Large intestine (tissue), 12 donors: ENCODE results near the gene CHMP6. TPM values are rescaled to one million over a fixed set of nuclear protein-coding genes. Genes with fewer than 3 reads are reported as not detected.

Experiments
- DNase-seq, 2 donors: peaks; one replicate each; pipeline versions ENCODE4 v3.0.0 to v3.0.0-alpha.2; 2013
- H3K27ac ChIP-seq: one replicate; pipeline ENCODE4 v1.5.1; 2013; ENCODE audit warnings: low read length
- H3K27me3 ChIP-seq: 2 replicates; pipeline ENCODE4 v1.6.1; 2013; ENCODE audit warnings: low read length; ENCODE audit not compliant: control insufficient read depth, insufficient read depth
- H3K36me3 ChIP-seq: 2 replicates; pipeline ENCODE4 v1.6.1; 2013; ENCODE audit warnings: low read length; ENCODE audit not compliant: control insufficient read depth, insufficient read depth
- H3K4me1 ChIP-seq: one replicate; pipeline ENCODE4 v1.6.1; 2013; ENCODE audit warnings: low read length; ENCODE audit not compliant: control insufficient read depth, insufficient read depth
- H3K4me3 ChIP-seq: one replicate; pipeline ENCODE4 v1.5.1; 2013; ENCODE audit warnings: low read length
- H3K9me3 ChIP-seq: one replicate; pipeline ENCODE4 v1.6.1; 2013; ENCODE audit warnings: mild to moderate bottlenecking, low read depth, low read length, moderate library complexity; ENCODE audit not compliant: control insufficient read depth
- WGBS: methylation state at CpG from one replicate; pipeline ENCODE4 v1.1.5; 2013; ENCODE audit warnings: low lambda C conversion rate; ENCODE audit not compliant: insufficient coverage; 5-methylcytosine and 5-hydroxymethylcytosine counted together
- long read RNA-seq, 11 donors: transcript quantifications; one replicate each; lab custom pipeline, GENCODE V29; 2026
- polyA plus RNA-seq: library from polyadenylated mRNA; unstranded; fragments of 120-200 nt; gene quantifications from one replicate; pipeline ENCODE4 v1.2.1, GENCODE V29; 2013

The CHMP6 gene
- 20.4 TPM for polyA plus RNA-seq
- long read RNA-seq, donor 1, transcript CHMP6-201 (8 exons, 1,664 nt): major isoform, 6 of 6 reads
- long read RNA-seq, donor 1, partial matches to known transcripts: 0 of 6 reads
- long read RNA-seq, donor 1, other reads (novel, unspliced or antisense): 0 of 6 reads
- long read RNA-seq, donor 2, transcript CHMP6-201 (8 exons, 1,664 nt): major isoform, 31 of 31 reads
- long read RNA-seq, donor 2, partial matches to known transcripts: 0 of 31 reads
- long read RNA-seq, donor 2, other reads (novel, unspliced or antisense): 0 of 31 reads
- long read RNA-seq, donor 3: 0 reads
- long read RNA-seq, donor 4, partial matches to known transcripts: 0 of 1 reads
- long read RNA-seq, donor 4, other reads (novel, unspliced or antisense): 0 of 1 reads
- long read RNA-seq, donor 5, transcript CHMP6-201 (8 exons, 1,664 nt): major isoform, 9 of 9 reads
- long read RNA-seq, donor 5, partial matches to known transcripts: 0 of 9 reads
- long read RNA-seq, donor 5, other reads (novel, unspliced or antisense): 0 of 9 reads
- long read RNA-seq, donor 6, transcript CHMP6-201 (8 exons, 1,664 nt): major isoform, 16 of 16 reads
- long read RNA-seq, donor 6, partial matches to known transcripts: 0 of 16 reads
- long read RNA-seq, donor 6, other reads (novel, unspliced or antisense): 0 of 16 reads
- long read RNA-seq, donor 7, transcript CHMP6-201 (8 exons, 1,664 nt): major isoform, 5 of 5 reads
- long read RNA-seq, donor 7, partial matches to known transcripts: 0 of 5 reads
- long read RNA-seq, donor 7, other reads (novel, unspliced or antisense): 0 of 5 reads
- long read RNA-seq, donor 8, transcript CHMP6-201 (8 exons, 1,664 nt): major isoform, 12 of 17 reads
- long read RNA-seq, donor 8, partial matches to known transcripts: 5 of 17 reads
- long read RNA-seq, donor 8, other reads (novel, unspliced or antisense): 0 of 17 reads
- long read RNA-seq, donor 9, transcript CHMP6-201 (8 exons, 1,664 nt): major isoform, 14 of 14 reads
- long read RNA-seq, donor 9, partial matches to known transcripts: 0 of 14 reads
- long read RNA-seq, donor 9, other reads (novel, unspliced or antisense): 0 of 14 reads
- long read RNA-seq, donor 10, transcript CHMP6-201 (8 exons, 1,664 nt): major isoform, 22 of 22 reads
- long read RNA-seq, donor 10, partial matches to known transcripts: 0 of 22 reads
- long read RNA-seq, donor 10, other reads (novel, unspliced or antisense): 0 of 22 reads
- long read RNA-seq, donor 11, transcript CHMP6-201 (8 exons, 1,664 nt): major isoform, 12 of 13 reads
- long read RNA-seq, donor 11, partial matches to known transcripts: 0 of 13 reads
- long read RNA-seq, donor 11, other reads (novel, unspliced or antisense): 0 of 13 reads

DNA sequence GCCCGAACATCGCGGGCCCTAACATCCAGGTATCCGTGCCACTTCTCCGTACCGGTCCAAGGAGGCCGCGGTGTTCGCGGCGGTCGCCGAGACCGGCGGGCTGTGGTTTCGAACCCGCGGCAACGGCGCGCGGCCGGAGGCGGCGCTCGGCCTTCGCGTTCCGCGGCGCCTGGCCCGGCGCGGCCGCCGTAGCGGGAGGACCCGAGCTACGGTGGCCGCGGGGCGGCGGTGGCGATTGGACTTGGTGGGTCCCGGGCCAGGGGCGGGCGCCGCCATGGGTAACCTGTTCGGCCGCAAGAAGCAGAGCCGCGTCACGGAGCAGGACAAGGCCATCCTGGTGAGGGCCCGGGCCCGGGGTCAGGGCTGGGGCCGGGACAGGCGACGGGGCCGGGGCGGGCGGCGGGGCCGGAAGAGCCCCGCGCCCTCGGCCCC, at the start of gene CHMP6:
CHMP6 (plus strand) TSS at position 197 of the 432 bp plus-strand sequence; CDS start at position 275, 78 bp downstream.
- no CpG with 5 or more reads among the region's 66 CpGs for WGBS
- Histone ChIP-seq H3K9me3 (no peaks in the 10 kb centered on the region), H3K36me3 (peaks cover 17% of the 10 kb centered on the region), H3K27ac (no peak within 1 kb of the TSS), H3K4me1 (peaks cover 23% of the 10 kb centered on the region), H3K4me3 (peak within 1 kb of the TSS; percentile 80), H3K27me3 (peaks cover 5% of the 10 kb centered on the region)
- DNase-seq: peak; percentile 61 to 80

DNA sequence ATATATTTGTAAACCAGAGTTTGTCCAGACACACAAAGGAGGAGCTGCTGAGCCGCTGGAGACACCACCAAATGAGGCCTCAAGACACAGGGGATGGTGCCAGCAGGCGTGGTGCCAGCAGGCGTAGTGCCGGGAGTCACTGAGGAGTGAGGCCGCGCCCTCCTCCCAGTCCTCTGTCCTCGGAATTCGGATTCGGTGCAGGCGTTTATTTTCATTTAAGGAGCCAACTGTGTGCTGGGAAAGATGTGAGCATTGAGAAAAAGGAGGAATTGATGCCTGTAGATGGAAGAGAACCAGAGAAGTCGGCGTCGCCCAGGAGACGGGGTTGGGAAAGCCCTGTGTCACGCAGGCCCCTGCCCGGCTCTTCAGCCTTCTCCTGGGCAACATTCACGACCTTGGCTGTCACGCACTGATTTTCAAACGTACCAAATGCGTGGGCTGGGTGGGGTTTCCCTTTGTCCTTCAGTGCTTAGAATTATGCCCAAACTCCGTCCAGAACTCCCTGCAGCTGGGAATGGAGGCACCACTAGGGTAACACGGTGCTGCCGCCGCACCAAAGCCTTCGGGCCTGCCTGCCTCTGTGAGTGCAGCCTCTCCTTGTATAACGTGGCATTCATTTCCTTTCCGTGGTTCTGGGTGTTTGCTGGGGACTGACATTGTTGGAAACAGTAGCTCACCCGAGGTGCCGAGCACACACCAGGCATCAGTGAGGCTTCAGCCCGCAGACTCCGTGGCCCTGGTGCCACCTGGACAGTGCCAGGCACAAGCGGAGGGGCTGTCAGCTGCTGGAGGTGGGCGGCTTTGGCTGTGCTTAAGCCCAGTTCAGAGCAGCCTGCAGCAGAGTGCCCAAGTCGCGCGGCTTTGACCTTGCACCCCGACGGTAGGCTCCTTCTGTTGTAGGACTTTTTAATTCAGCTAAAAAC, 49.0 kb upstream of the CHMP6 start:
- Histone ChIP-seq H3K36me3 (peaks cover 35% of the 10 kb centered on the region), H3K4me3 (no peak overlapping the region), H3K27me3 (no peaks in the 10 kb centered on the region), H3K4me1 (peaks cover 7% of the 10 kb centered on the region), H3K9me3 (no peaks in the 10 kb centered on the region), H3K27ac (peak overlapping the region; percentile 56)
- no CpG with 5 or more reads among the region's 38 CpGs for whole genome bisulfite sequencing
- DNase-seq: peak; percentile 55 to 62

DNA sequence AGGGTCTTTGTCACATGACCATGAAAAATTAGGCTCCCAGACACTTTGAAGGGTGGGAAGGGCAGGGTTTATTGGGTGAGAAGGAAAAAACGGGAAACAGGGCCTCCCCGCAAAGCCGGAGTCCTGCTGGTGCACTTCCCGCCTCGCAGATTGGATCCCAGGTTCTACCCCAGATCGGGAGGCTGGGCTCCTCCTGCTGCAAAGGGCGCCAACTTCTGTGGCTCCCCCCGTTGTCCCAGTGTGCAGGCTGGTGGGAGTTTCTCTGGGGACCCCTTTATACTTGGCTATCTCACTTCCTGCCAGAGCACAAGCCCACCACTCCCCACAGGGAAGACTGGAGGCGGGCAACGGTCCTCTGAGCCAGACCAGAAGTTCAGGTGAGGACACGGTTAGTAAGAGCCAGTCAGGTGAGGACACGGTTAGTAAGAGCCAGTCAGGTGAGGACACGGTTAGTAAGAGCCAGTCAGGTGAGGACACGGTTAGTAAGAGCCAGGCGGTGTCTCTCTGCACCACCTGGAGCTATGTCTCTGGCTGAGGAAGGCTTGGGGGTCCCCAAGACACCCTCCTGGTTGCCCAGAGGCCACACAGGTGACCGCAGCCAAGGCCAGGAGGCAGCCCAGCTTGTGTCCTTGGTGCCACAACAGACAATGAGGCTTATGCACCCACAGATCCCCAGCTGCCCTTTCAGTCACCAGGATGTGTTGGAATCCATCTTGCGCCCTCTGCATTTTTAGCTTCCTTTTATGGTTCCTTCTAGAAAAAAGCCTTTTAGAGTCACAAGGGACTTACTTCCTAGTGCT, 48.1 kb upstream of the CHMP6 start:
- Histone ChIP-seq H3K27ac (no peak overlapping the region), H3K36me3 (peaks cover 42% of the 10 kb centered on the region)

DNA sequence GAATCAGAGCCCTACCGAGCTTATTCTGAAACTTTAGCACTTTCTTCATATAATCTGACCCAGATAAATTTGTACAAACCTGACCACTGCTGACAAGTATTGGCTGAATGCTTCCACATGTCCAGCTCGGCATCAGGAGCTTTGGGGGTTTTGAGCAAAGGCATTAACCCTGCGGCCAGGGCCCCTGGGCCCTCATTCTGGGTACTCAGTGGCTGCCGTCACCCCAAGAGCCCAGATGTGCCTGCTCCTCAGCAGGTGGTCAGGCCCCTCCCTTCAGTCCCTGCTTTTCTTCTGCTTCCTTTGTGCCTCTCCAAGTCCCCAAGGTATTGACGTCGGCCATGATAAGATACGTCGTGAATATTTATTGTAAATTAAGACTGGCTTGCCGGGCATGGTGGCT, 47.3 kb upstream of the CHMP6 start:
- WGBS: no CpG with 5 or more reads among the region's 9 CpGs
- Histone ChIP-seq H3K36me3 (peaks cover 44% of the 10 kb centered on the region), H3K4me3 (no peak overlapping the region), H3K9me3 (no peaks in the 10 kb centered on the region), H3K4me1 (peaks cover 7% of the 10 kb centered on the region), H3K27ac (no peak overlapping the region), H3K27me3 (no peaks in the 10 kb centered on the region)
- DNase-seq: no peak

More for the DNA sequence above, 48.1 kb upstream of the CHMP6 start:
- Histone ChIP-seq H3K9me3 (no peaks in the 10 kb centered on the region), H3K4me3 (no peak overlapping the region), H3K27me3 (no peaks in the 10 kb centered on the region), H3K4me1 (peaks cover 7% of the 10 kb centered on the region)
- no CpG with 5 or more reads among the region's 17 CpGs for WGBS
- DNase-seq: no peak

DNA sequence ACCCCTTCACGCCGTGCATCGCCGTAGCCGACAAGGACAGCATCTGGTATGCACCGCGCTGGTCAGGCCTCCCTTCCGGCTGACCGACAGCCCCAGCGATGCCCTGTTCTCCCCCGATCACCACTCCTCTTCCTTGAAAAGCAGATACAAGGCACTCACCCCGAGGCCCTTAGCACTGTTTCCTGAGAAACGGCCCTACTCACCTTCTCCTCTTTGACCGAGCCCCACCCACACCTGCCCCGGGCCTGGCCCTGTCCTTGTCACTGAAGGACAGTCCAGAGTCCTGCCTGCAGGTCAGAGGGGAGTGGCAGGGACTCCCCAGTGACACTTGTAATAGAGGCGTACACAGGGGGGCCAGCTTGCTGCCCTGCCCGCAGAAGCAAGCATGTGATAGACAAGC, 45.9 kb upstream of the CHMP6 start:
- Histone ChIP-seq H3K4me1 (peaks cover 7% of the 10 kb centered on the region), H3K27me3 (no peaks in the 10 kb centered on the region), H3K27ac (no peak overlapping the region), H3K36me3 (peaks cover 46% of the 10 kb centered on the region), H3K4me3 (no peak overlapping the region), H3K9me3 (no peaks in the 10 kb centered on the region)
- WGBS: 100% methylated on average over 4 of the region's 17 CpGs
- DNase-seq: no peak

DNA sequence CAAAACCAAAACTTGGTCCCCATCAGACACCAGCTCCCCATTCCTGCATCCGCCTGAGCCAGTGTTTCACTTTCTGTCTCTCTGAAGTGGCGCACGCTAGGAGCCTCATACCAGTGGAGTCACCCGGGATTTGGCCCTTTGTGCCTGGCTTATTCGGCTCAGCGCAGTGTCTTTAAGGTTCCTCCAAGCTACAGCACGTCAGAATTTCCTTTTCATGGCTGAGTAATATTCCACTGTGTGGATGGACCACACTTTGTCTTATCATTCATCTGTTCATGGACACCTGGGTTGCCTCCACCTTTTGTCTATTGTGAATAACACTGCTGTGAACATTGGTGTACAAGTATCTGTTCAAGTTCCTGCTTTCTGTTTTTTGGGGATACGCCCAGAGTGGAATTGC, 45.2 kb upstream of the CHMP6 start:
- H3K4me3 ChIP-seq: no peak overlapping the region
- no peaks in the 10 kb centered on the region for H3K9me3 ChIP-seq
- WGBS: no CpG with 5 or more reads among the region's 8 CpGs
- no peaks in the 10 kb centered on the region for H3K27me3 ChIP-seq
- peaks cover 46% of the 10 kb centered on the region for H3K36me3 ChIP-seq
- H3K27ac ChIP-seq: no peak overlapping the region
- peaks cover 7% of the 10 kb centered on the region for H3K4me1 ChIP-seq
- DNase-seq: no peak

DNA sequence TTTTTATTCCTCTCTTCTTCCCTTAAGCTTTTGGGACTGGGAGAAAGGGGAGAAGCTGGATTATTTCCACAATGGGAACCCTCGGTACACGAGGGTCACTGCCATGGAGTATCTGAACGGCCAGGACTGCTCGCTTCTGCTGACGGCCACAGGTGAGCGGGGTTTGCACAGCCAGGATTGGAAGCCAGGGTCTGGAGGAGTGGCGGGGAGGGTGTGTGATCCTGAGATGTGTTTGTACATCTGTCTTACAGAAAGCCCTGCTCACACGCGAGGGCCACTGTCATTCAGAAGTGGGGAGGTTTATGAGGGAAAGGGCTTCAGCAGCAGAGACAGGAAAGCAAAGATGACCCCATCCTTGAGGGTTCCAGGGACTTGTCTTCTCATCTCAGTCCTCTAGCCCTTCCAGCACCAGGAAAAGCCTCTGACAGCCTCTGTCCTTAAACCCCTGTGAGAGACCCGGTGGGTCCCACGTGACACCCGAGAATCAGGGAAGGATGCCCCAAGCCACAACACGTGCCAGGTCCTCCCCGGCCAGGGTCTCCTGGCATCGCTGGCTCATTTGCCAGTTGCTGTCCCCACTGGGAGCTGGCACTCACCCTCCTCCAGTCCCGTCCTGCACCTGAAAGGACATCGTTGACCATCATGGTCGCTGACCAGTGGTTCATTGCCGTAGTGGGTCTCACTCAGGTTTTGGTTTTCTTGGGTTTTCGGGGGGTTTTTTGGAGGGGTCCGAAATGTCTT, 44.3 kb upstream of the CHMP6 start:
- peaks cover 51% of the 10 kb centered on the region for H3K36me3 ChIP-seq
- H3K4me3 ChIP-seq: no peak overlapping the region
- H3K27me3 ChIP-seq: no peaks in the 10 kb centered on the region
- no peaks in the 10 kb centered on the region for H3K9me3 ChIP-seq
- no peak overlapping the region for H3K27ac ChIP-seq
- H3K4me1 ChIP-seq: no peaks in the 10 kb centered on the region
- no peak for DNase-seq
- WGBS: no CpG with 5 or more reads among the region's 21 CpGs

DNA sequence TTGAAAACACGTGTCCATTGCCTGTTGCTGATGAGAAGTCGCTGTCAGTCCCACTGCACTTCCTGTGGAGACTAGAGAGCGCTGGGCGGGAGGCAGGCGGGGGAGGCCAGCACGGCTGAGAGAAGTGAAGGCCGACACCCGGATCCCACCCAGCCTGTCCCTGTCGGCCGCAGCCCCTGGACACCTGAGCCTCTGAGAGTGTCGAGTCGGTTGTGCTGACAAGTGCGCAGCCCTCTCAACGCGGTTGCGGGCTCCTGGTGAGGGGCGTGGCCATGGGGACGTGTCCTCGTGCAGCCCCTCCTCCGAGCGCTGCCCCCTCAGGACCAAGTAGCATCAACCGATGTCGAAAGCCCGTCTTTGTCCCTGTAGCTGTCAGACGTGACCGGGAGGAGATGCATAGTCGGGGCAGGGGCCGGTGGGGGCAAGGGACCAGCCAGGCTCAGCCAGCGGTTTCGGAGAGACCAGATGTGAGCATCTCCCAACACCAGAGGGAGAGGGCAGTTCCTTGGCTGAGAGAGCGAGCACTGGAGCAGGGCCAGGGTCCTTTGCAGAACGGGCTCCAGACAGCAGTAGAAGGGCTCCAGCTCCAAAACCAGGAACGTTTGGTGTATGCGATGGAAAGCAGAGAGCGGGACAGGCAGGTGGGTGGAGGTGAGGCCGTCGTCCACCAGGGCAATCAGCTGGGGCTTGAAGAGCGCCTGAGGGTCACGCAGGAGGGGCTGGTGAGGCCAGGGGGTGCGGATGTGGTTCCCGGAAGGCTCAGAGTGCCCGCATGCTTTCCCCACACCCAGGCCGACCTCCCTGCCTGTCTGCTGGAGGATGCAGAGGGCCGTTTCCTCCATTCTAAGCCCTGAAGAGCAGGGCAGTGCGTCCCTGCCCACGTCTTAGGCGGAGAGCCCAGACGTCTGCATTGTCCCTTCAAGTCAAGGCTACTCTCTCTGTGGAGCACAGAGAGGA, 43.3 kb upstream of the CHMP6 start:
- no peak overlapping the region for H3K27ac ChIP-seq
- no CpG with 5 or more reads among the region's 48 CpGs for WGBS

More for the DNA sequence above, 43.3 kb upstream of the CHMP6 start:
- Histone ChIP-seq H3K4me1 (no peaks in the 10 kb centered on the region), H3K36me3 (peaks cover 49% of the 10 kb centered on the region), H3K27me3 (no peaks in the 10 kb centered on the region), H3K9me3 (no peaks in the 10 kb centered on the region), H3K4me3 (no peak overlapping the region)
- no peak for DNase-seq
